Amniotic epithelial cell (primary cell): ENCODE results near the gene GLIS2.

Experiments
- DNase-seq: peaks from one replicate; pipeline ENCODE4 v3.0.0-alpha.2; 2010; ENCODE audit warnings: low read depth

Gene GLIS2

DNA sequence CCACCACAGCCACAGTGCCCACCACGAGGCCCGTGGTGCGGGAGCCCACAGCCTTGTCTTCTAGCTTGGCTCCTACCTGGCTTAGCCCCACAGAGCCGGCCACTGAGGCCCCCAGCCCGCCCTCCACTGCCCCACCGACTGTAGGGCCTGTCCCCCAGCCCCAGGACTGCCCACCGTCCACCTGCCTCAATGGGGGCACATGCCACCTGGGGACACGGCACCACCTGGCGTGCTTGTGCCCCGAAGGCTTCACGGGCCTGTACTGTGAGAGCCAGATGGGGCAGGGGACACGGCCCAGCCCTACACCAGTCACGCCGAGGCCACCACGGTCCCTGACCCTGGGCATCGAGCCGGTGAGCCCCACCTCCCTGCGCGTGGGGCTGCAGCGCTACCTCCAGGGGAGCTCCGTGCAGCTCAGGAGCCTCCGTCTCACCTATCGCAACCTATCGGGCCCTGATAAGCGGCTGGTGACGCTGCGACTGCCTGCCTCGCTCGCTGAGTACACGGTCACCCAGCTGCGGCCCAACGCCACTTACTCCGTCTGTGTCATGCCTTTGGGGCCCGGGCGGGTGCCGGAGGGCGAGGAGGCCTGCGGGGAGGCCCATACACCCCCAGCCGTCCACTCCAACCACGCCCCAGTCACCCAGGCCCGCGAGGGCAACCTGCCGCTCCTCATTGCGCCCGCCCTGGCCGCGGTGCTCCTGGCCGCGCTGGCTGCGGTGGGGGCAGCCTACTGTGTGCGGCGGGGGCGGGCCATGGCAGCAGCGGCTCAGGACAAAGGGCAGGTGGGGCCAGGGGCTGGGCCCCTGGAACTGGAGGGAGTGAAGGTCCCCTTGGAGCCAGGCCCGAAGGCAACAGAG is 66.3 kb downstream of the GLIS2 start:
- no peak for DNase-seq

DNA sequence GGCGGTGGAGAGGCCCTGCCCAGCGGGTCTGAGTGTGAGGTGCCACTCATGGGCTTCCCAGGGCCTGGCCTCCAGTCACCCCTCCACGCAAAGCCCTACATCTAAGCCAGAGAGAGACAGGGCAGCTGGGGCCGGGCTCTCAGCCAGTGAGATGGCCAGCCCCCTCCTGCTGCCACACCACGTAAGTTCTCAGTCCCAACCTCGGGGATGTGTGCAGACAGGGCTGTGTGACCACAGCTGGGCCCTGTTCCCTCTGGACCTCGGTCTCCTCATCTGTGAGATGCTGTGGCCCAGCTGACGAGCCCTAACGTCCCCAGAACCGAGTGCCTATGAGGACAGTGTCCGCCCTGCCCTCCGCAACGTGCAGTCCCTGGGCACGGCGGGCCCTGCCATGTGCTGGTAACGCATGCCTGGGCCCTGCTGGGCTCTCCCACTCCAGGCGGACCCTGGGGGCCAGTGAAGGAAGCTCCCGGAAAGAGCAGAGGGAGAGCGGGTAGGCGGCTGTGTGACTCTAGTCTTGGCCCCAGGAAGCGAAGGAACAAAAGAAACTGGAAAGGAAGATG is 67.0 kb downstream of the GLIS2 start:
- DNase-seq, result no peak

DNA sequence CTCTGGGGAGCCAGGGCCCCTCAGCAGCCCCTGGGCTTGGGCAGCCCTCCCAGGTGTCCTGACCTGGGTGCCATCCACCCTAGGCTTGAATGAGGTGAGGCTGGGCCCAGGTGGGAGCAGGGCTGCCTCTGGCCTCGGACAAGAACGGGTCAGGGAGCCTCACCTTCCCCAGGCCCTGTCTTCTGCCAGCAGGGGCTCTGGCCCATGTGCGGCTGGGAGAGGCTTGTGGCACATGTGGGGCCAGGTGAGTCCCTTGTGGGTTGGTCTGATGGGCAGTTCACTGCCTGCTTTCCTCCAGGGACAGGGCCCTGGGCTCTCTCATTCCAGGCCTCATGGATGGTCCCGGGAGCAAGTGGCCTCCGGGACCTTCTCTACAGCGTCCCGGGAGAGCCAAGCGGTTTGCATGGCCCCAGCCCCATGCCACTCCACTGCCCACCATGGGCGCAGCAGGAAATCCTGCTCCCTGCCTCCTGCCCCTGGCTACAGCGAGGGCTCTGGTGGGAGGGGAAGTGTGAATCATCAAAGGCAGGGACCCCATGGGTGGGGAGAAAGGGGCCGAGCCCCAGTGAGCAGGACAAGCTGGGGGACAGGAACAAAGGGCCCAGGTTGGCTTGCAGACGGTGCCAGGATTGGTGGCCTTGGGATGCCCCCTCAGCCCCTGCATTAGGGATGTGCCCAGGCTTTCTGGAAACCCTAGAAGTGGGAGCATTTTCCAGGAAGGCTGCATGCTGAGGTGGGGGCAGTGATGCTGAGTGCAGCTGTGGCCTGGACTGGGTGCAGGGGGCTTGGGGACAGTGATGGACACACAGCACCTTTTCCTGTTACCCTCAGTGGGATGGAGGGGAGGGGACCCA is 68.0 kb downstream of the GLIS2 start:
- no peak for DNase-seq

DNA sequence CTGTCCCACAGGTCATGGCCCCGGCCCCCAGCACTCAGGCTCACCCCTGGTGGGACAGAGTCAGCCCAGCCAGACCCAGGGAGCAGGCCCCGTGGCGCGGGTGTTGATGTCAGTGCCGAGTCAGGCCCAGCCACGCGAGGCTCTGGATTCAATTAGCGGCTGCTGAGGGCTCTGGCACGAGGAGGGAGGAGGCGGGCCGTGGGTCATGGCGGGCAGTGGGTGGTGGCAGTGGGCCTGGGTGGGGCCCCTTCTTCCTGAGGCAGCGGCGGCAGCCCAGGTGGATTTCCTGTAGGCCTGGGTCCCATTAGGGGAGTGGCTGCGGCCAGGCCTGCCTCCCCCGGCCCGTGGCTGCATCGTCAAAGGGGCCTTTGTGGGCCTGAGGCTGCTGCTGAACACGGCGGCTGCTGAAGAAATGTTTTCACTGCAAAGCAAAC is 68.7 kb downstream of the GLIS2 start:
- no peak for DNase-seq

DNA sequence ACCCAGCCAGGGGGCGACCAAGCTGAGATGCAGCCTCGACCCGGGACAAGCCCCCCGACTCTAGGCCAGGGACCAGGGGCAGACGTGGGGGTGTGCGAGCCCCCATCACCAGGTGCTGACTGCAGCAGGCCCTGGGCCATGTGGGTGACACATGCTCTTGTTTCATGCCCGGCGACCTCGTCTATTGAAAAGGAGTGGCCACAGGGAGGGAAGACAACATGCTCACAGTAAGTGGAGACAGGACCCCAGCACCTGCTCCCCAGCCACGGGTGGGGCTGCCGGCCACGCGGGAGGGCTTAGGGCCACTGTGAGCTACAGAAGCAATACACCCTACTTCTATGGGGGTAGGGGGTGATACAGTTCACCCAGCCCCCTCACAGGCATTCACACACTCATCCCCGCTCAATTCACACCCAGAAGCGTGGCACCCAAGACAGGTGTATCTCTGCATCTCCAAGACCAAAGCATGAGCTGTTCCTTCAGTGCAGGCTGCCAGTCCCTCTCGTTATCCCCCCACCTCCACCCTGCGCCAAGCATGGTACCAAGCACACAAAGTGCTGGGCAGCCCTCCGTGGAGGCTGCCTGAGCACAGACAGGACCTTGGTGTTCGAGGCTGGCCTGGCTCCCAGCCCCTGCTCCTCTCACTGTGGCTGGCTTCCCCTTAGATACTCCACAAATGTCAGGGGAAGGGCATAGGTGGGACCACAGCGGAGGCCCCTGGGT is 69.4 kb downstream of the GLIS2 start:
- no peak for DNase-seq

DNA sequence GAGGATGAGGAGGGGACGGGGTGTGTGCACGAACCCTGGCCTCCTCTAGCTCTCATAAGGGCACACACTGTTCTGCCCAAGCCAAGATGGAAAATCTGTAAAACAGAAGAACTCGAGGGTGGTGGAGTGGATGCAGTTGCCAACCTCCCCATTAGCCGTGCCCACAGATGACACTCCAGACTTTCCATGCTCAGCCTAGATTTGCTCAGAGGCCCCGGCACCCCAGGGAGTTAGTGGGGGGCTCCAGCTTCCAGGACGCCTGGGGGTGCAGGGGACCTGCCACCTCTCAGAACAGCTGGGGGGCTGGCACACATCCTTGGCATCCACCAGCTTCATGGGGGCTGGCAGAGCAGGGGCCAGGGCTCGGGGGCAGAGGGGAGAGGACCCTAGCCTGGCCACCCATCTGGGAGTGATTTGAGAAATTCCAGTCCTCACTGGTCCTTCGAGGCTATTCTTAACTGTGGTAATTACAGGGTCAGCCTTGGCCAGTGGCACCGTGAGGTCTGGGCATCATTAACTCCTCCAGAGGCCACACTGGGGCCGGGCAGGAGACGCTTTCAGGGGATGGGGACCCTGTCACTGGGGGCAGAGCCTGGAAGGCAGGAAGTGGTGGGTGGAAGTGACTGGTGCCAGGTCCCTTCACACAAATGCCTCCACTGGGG is 70.1 kb downstream of the GLIS2 start:
- DNase-seq, result no peak

DNA sequence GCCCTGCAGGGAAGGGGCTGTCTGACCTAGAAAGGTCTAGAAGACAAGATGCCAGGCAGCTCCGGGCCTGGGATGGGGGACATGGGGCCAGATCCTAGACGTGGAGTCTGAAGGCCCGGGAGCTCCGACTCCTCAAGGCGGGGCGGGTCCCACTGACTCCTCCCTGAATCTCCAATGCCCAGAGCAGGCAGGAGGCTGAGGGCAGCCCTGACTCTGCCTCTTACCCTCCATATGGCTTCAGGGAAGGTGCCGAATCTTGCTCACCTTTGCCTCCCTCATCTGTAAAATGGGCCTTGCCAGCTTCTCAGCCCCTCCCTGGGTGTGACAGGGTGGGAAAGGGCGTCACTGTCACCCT is 70.6 kb downstream of the GLIS2 start:
- peak; percentile 32 for DNase-seq

DNA sequence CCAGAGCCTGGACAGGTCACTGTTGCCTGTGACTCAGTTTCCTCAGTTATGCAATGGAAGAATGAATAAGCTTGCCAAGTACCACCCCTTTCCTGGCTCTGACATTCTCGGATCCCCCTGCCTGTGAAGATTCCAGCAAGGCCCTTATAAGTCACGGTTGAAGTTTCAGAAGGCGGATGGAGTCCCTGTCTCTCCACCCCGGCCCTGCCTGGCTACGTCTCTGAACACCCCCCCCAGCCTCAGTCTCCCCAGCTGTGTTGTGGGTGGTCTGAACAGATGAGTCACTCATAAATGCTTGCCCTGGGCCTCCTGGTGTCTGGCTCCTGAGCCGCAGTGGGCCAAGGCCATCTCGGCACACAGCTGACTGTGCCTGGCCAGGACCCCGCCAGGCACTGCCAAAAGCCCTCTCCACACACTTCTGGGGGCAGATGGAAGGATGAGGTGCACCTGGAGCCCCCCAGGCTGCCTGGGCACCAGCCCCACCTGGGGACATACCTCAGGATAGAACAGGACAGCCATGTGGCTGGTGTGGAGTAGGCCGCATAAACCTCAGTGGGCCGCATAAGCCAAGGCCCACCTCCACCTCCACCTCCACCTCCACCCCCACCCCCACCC is 71.2 kb downstream of the GLIS2 start:
- DNase-seq, result peak; percentile 57

DNA sequence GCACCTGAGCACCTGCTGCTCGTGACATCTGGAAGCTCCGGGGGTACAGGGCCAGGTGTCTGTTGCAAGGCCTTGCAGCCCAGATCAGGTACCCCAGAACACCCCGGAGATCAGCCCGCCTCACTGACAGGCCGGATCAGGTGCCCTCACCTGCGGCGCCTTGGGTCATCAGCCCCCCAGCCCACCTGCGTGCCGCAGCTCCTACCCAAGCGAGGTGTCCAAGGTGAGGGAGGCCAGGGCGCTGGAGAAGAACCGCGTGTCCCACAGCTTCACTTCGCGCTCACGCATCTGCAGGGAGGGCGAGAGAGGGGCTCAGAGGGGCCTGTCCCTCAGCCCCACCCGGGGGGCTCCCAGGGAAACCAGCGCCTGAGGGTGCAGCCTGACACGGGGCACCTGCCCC is 71.9 kb downstream of the GLIS2 start:
- no peak for DNase-seq

DNA sequence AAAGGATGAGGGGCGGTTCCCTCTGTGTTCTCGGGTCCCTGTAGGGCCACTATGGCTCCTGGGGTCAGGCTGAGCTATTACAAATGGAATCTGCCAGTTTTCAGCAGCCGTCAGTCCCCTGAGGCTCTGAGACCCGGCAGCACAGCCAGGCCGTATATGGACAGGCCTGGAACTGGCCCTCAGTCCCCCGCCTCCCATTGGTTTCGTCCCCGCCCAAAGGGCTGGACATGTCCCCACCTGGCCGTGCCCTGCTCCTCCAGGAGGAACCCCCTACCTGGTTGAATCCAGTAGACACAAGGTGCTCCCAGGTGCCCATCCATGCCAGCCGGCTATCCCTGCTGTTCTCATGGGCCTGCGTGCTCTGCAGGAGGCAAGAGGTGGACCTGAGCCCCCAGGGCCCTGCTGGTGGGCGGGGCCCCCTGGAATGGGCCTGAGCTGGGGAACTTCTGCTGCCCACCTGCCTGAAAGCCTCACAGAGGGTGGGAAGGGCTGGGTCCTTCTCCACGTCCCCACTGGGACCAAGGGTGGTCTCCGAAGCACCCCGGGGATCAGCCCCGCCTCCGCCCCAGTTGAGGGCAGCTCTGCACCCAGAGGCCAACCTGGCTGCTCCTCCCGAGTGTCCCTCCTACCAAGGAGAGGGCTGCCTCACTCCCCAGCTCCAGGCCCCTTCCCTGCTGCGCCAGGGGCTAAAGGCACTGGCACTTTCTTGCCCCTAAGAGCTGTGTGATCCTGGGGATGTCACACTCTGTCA is 72.6 kb downstream of the GLIS2 start:
- DNase-seq, result no peak
